GM18873 (cell line): ENCODE data around the gene GABARAP.
"Not testable (repeated sequence)": the region's sequence is repeated elsewhere in the genome, so short reads cannot be mapped to it uniquely, and the experiment has no call there.

ENCODE experiments used
- ATAC-seq: cut with Tn5 transposase; IDR thresholded peaks from one replicate; pipeline ENCODE4 v1.9.1; 2021; ENCODE audit warnings: mild to moderate bottlenecking, moderate library complexity, moderate number of reproducible peaks; ENCODE audit not compliant: unreplicated experiment, low FRiP score

Gene GABARAP

DNA sequence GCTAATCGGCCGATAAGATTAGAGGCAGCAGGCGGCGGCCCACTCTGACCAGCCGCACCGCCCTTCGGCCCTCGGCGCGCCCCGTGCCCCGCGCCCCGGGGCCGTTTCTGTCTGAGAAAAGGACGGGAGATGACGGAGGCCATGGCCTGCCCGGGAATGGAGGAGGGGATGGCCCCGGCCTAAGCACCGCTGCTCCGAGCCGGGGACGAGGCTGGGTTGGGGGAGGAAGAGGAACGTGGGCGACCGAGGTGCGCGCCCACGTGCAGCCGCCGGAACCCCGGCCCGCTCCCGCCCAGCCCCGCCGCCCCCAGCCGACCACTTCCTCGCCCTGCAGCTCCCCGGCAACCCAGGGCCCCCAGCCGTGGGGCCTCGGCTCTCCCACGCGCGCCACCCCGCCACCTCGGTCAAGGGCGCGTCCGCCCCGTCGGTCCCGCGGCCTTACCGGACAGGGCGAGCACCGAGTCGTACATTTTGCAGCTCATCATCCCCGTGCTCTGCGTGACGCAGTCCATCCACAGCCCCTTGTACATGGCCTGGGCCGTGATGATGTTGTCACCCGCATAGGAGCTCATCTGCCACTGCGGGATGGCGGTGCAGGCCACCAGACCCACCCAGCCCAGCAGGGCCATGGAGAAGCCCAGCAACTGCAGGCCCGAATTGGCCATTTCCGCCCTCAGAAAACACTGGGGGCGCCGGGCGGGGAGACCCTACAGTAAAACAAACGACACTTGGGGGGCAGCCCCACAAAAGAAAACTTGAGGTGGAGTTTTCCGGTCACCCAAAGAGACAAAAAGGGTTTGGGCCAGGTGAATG lies 19.3 kb upstream of the GABARAP start:
- no peak for ATAC-seq

DNA sequence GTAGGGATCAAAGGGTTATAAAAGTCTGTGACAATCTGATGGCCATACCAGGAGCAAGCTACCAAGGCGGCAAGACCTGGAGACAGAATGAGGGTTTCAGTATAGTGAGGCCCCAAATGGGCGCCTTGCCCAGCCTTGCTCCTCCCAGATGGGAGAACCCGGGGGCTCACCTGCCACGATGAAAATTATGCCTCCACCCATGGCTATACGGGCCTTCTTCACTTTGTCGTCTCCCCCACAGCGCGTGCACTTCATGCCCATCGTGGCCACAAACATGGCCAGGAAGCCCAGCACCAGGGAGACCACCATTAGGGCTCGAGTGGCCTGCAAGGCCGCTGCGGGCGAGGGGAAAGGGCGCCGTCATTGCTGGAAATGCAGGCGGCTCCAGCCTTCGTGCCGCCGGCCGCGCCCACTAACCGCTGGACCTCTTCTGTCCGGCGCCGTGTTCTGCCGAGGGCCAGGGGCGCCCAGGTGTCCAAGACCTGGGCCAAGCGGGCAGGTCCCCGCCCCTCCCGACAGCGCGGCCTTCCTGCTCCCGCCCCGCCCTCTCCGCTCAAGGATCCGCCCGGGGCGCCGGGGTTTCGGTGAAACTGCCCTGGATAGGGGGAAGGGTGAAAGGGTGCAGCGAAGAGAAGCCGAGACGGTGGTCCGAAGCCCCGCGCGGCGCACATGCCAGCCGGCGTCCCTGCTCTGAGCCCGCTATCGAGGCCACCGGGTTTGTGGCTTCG lies 18.6 kb upstream of the GABARAP start:
- no peak for ATAC-seq

DNA sequence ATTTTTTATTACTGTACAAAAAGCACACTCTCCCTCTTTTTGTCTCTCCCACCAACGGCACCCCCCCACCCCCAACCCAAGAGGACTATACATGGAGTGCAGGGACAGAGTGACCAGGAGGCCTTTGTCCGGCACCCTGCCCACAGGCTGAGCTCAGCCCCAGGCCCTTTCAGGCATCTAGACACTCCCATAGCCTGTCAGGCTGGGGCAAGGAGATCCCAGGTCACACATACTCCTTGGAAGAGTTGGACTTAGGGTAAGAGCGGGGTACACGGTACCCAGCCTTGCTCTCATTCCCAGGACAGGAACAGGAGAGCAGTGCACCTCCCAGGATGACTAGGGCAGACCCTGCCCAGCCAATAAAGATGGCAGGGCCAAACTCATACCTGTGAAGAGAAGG lies 17.9 kb upstream of the GABARAP start:
- ATAC-seq: no peak

DNA sequence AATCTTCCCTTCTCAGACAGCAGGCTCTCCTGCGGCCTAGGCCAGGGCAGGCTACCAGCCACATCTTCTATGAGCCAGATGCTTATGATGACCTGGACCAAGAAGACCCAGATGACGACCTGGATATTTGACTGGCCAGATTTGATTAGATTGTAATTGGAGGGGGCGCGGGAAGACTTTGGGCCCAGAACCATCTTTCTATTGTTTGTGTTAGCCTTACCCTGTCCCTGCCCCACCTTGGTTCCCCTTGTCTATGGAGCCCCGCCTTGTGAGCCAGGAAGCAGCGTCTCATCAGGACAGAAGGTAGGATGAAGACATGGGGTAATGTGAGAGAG lies 17.3 kb upstream of the GABARAP start:
- ATAC-seq: no peak

DNA sequence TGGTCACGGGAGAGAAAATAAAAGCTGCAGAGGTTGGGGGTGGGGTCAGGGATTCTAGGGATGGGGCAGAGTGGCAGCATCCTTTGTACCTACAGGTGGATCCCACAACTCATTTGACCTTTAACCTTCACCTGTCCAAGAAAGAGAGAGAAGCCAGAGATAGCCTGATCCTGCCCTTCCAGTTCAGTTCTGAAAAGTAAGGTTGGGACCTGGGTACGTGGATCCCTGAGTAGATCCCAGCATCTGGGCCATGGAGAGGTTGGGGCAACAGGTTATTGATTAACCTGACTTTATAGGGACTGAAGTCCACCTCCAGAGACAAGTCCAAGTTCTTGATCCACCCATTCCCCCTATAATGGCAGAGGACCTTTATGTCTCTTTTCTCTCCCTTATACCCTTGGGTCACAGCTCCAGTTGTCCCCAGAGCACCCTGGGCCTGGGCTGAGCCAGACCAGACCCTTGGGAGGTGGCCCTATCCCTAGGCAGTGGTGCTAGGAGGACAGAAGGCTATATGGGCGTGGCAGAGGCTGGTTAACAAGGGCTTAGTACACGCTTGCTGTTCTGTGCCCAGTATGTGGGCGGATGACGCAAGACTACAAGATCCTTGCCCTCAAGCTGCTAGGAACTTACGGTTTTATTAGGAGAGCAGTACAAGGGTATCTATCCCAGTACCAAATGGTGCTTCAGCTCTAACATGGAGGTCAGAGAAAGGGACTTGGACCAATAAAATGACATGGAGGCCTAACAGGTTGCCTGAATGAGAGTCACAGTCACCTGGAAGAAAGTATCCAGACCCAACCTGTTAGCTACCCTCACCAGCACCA lies 16.7 kb upstream of the GABARAP start:
- no peak for ATAC-seq

DNA sequence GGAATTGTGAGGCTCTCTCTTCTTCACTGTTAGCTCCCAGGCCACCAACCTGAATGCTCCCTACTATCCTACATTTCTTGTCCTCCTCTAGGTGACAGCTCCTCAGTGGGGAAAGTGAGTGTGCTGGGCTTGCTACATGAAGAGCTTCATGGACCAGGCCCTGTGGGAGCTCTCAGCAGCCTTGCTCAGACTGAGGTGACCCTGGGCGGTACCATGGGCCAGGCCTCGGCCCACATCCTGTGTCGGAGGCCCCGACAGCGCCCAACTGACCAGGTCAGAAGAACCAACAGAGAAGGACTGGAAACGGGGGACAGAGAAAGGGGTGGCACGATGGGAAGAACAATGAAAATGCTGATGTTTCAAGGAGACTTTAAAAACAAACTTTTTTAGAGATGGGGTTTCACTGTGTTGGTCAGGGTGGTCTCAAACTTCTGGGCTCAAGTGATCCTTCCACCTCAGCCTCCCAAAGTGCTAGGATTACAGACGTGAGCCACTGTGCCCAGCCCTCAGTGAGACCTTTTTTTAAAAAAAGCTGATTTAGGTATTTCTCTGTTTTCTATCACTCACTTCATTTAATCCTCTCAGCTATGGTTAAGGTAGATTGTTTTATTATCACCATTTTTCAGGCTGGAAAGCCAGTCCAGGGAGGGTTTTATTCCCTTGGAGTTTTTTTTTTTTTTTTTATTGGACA lies 14.7 kb upstream of the GABARAP start:
- no peak for ATAC-seq

DNA sequence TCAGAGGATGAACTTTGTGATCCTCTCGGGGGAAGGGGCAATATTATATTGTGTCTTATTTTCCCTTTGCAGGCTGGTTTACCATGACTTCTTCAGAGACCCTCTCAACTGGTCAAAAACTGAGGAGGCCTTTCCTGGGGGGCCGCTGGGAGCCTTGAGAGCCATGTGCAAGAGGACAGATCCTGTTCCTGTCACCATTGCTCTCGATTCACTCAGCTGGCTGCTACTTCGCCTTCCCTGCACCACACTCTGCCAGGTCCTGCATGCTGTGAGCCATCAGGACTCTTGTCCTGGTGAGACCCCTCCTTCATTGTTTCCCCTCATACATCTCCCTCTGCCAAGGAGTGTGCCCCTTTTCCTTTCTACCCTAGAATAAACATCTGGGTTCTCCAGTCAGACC lies 12.3 kb upstream of the GABARAP start:
- ATAC-seq: no peak

DNA sequence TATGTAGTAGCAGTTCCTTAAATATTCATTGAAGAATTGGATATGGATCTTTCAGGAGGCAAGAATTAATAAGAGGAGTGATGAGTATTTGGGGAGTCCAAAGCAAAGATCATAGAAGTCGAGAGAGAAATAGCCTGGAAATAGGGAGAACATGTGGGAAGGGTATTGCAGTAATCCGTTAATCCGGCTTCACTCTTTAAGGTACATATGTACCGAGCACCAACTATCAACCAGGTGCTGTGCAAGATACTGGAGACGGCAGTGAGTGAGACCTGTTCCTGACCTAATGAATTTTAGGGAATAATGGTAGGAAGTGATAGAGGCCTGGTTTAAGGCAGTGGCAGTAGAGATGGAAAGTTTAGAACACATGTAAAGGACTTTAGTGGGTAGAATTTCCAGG lies 10.8 kb upstream of the GABARAP start:
- ATAC-seq: no peak

DNA sequence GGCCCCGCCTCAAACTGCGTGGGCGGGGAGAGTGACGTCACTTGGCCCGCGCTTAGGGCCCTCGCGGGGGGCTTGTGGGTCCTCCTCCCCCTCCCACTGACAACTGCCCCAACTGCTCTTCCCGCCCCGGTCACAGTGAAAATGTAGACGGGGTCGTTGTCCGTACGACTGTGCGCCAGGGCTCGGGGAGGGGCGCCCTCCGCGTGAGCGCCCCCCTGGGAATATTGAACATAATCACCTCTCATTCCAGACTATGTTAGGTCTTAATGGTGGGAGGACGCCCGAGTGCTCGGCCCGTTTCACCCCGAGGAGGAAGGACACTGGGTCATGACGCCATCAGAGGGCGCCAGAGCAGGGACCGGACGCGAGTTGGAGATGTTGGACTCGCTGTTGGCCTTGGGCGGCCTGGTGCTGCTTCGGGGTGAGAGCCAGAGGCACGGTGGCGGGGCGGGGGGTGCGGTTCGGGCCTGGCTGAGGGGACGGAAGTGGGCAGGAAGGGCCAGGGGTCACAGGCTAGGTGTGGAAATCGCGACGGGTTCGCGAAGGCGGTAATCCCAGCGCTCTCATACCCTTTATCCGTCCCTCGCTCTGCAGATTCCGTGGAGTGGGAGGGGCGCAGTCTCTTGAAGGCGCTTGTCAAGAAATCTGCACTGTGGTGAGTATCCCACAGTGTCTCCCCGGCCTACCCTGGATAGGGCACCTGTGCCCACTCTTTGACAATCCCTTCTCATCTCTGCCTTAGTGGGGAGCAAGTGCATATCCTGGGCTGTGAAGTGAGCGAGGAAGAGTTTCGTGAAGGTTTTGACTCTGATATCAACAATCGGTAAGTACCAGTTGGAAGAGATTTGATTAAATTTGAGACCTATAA lies 10.2 kb upstream of the GABARAP start, which contains the start of gene ELP5:
Gene ELP5, plus strand, starts transcription at position 40 of the 868 bp plus-strand sequence. Its CDS starts 336 bp downstream, at position 376.
- peak; percentile 36 for ATAC-seq

DNA sequence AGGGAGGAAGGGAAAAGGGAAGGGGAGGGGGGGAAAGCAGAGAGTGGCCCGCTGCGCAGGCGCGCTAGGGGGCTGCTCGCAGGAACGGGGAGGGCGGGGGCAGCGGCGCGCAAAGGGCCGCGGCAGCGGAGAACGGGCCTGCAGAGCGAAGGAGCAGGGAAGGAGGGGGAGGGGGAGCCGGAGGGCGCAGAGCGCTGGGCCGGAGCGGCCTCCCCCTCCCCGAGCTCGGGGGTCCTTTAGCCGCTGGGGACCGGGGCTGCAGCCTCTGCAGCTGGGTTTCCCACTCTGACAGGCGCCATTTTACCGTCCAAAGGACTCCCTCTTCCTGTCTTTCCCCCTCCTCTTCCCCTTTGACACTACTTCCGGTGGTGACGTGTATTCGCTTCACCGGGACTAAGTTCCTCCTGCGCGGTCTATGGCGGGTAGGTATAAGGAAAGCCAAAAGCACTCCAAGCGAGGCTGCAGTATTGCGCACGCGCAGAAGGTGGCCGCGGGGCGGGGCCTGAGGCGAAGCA lies 9.5 kb upstream of the GABARAP start, which contains the start of gene CTDNEP1:
Gene CTDNEP1, minus strand, starts transcription at position 74 of the 515 bp plus-strand sequence. CDS start 438 bp downstream, outside the sequence.
- ATAC-seq: peak; percentile 84

DNA sequence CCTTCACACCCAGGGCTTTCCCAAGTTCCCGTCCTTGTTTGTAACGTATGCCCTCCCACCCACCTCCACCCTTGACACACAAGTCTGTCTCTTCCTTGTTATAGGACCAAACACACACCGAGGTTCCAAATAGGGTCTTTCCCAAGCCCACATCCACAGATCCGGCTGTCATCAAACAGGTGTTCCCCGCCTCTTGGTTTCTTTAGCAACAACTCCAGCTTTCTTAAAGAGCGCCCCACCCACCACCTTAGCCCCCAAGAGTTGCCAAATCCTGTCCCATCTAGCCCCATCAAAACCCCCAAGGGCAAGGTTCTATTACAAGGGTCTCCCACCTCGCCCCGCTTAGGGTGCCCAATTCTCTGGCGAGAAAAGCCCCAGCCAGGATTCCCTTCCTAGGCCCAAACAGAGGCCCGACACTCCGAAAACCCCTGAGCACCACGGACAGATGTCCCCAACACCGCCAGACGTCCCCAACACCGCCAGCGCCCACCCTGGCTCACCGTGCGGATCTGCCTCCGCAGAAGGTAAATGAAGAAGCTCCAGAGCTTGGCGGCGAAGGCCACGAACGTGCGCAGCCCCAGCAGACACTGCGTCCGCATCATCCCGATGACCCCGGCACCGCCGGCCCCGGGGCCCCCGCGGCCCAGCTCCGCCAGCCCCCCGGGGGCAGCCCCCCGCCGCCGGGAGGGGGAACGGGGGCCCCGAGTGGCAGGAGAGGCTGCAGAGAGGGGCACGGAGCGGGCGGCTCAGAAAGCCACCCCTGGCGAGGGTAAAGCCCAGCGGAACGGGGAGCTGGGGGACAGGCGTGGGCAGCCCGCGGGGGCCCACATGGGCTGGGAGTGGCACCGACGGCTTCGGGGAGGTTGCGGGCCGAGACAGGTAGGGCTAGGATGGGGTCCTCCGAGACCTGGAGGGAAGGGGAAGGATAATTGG lies 8.7 kb upstream of the GABARAP start:
- no peak for ATAC-seq

DNA sequence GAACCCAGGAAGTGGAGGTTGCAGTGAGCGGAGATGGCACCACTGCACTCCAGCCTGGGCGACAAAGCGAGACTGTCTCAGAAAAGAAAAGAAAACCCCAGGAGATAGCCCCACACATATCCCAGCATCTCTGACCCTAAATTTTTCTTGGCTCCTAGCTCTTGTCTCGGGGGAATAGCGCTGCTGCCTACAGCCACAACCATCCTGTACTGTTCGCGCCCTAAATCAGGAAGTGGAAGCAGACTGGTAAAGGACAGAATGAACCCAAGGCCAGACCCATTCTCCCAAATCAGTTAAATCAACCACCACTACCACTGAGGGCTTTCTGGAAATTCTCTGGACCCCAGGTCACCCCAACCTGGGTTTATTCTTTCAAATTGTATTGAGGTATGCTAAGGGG lies 7.6 kb upstream of the GABARAP start:
- no peak for ATAC-seq

DNA sequence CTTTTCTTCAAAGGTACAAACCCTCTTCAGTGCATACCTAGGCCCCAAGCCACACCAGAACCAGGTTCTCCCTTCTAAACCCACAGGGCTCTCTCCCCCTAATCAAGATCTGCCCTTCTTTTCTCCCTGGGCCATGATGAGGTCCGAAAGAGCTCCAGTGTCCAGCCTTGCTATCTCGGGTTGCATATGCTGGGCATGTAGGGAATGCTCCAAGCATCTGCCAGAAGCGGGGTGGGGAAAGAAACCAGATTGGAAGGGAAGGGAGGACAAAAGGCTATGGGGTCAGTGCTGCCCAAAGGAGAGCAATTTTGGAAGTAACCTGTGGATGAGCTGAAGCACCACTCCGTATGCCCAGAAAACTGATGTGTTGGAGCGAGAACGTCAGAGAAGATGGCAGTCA lies 7.0 kb upstream of the GABARAP start:
- no peak for ATAC-seq

DNA sequence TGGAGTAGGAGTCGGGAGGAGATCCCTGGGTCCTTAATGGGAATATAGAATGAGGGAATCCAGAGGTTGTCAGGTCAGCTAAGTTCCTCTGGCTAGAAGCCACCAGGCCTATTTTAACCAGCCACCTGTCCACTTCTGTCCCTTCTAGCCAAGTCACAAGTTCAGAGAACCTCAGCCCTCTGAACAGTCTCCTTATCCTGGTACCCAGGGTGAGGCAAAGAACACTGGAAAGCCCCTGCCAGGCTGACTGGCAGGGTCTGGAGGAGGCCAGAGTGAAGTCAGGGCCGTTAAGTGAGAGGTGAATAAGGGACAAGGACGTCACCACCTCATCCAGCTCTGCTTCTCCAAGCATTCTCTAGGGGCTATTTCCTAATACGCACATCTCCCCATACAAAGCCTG lies 6.5 kb upstream of the GABARAP start:
- ATAC-seq: no peak

DNA sequence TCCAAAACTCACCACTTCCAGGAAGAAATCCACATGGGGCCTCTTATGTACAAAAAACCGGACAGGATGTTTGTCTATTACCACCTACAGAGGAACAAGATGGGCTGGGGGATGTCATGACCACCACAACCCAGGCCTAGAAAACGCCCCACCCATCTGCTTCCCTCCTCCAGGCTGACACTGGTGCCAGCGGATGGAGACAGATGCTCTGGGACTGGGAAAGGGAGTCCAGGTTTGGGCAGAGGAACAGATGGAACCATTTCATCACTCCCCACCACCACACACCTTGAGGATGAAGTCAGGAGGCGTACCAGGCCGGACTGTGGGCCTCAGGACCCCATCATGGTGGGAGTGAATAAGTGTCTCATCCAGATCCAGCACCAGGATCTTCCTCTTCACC lies 4.5 kb upstream of the GABARAP start:
- ATAC-seq: no peak

DNA sequence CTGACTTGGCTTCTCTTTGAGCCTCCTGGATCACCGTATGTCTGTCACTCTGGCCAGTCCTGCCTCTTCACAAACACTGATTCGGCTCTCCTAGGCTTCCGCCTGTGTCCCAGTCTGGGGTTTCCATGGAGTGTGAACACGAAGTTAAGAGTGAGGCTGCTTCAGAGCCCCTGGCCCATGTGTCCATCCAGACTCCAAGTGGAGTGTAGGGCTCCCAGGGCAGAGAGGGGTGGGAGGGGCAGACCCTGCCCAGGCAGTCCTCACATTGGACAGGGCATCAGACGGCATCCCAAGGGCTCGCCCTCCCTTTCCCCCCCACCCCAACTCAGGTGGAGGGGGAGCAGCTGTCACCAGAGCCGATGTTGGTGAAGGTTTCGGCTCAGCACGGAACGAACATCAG lies 1.6 kb upstream of the GABARAP start:
- not testable (repeated sequence) for ATAC-seq

DNA sequence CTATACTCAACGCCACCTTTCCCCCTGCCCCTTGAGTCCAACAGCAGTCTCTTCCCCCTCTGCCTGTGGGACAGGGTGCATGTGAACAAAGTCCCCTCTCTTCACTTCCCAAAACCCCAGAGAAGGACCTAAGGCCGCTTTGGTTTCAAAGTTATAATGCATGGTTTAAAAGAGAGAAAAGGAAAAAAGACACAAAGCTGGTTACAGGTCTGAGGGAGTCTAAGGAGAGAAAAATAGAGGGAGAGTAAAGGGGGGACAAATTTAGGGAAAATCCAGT lies 1.1 kb upstream of the GABARAP start:
- ATAC-seq: no peak

DNA sequence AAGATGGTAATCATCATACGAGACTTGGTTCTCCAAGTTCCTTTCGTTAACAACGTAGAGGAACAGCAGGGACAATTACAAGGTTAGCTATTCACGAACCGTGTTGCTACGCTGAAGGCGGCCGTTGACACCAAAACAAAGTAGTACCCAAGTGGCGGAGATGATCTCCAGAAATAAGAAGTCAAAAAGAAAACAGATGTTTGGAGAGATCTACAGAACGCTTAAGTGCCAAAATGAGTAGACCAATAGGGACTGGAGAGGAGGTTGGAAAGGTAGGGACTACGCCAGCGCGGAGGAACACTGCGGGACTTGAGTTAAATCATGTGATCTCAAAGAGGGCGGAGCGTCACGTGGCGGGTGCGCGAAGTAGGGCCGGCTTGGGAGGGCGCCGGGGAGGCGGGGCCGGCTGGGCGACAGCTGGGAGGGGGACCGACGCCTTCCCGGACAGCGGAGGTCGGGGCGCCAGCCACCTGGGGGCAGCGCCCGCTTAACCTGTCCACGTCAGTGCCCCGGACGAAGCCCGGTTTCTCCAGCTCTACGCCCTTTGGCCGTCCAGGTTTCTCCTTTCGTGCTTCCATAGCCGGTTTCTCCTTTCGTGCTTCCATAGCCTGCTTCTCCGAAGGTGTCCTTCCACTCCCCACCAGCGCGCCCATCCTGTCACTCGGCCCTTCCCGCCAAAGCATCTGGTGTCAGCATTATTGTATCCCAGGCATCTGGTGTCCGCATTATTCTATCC lies 636 bp upstream of the GABARAP start:
- ATAC-seq: peak; percentile 40
